Measurements from ENCODE around the gene CCR5. TPM values are rescaled to one million over a fixed set of nuclear protein-coding genes. Genes with fewer than 3 reads are reported as not detected.
A peak's percentile ranks its signal among the peaks of the same experiment; 100 is the strongest.

CCR5 gene
- polyA plus RNA-seq, 3 donors: 1.2 to 3.6 (median 3.1) TPM

- peak overlapping the region in 1 of 7 donors; percentile 38 for H3K27ac Mint-ChIP-seq
- 100% methylated on average over 2 of the region's 3 CpGs for WGBS (ENCODE audit: insufficient coverage)
Observed at GRCh38 chr3:46351646-46352045, 19.1 kb upstream of the CCR5 start.

GRCh38 chr3:46353090-46353489 lies 17.7 kb upstream of the CCR5 start:
- no peak overlapping the region for H3K9ac ChIP-seq (ENCODE audit: insufficient read depth, low read length, poor library complexity, severe bottlenecking)
- H3K4me3 Mint-ChIP-seq: peak overlapping the region in 1 of 2 donors; percentile 31
- H3K27me3 ChIP-seq (ENCODE audit: control insufficient read depth in 2 of 2, insufficient read depth in 2 of 2, low read length in 2 of 2): no peaks in the 10 kb centered on the region
- H2AFZ ChIP-seq (ENCODE audit: insufficient read depth, low read depth, low read length, poor library complexity, severe bottlenecking): no peak overlapping the region
- no peak for TF ChIP-seq CTCF (IDR thresholded peaks at IDR 0.05)
- H3K36me3 Mint-ChIP-seq: peaks cover 19 to 20% of the 10 kb centered on the region in 2 donors
- no peak overlapping the region for H3K4me3 ChIP-seq (replicated peaks in 1 of 3; ENCODE audit: low read depth in 2 of 3, low read length in 3 of 3)
- H3K27me3 Mint-ChIP-seq (ENCODE audit: low read depth in 3 of 3): peaks cover 0 to 5% (median 3%) of the 10 kb centered on the region in 3 donors
- peaks cover 92% of the 10 kb centered on the region for H3K4me1 Mint-ChIP-seq
- no peaks in the 10 kb centered on the region for H3K9me3 Mint-ChIP-seq
- peak overlapping the region; percentile 18 to 86 (median 73) for H3K27ac Mint-ChIP-seq
- intact Hi-C loops (cut with micrococcal nuclease): loop anchor here in 1 of 2 donors (5.0 kb wide), 1 partner anchor 51 kb away; no protein-coding TSS in a partner anchor
- no peaks in the 10 kb centered on the region for H3K9me3 ChIP-seq (replicated peaks in 1 of 2; ENCODE audit: control insufficient read depth in 1 of 2, insufficient read depth in 1 of 2, low read length in 2 of 2)
- peaks cover 67 to 96% of the 10 kb centered on the region in 2 donors for H3K4me1 ChIP-seq (ENCODE audit: control insufficient read depth in 1 of 2, insufficient read depth in 2 of 2, low read length in 2 of 2)
- peaks cover 2% of the 10 kb centered on the region for H4K20me1 ChIP-seq (ENCODE audit: insufficient read depth, low read length)
- no peak overlapping the region for H3K27ac ChIP-seq (ENCODE audit: low read depth in 1 of 2, low read length in 2 of 2)
- H3K79me2 ChIP-seq (ENCODE audit: insufficient read depth, low read length): peaks cover 58% of the 10 kb centered on the region
- no peak for DNase-seq
- H3K4me2 ChIP-seq (replicated peaks; ENCODE audit: extremely low read depth, low read length, poor library complexity, severe bottlenecking): peak overlapping the region; percentile 96
- WGBS (ENCODE audit: insufficient coverage): 80% methylated on average over 1 of the region's 4 CpGs
- peaks cover 12 to 13% of the 10 kb centered on the region in 2 donors for H3K36me3 ChIP-seq (replicated peaks in 1 of 2; ENCODE audit: control insufficient read depth in 1 of 2, insufficient read depth in 2 of 2, low read length in 2 of 2)

More at GRCh38 chr3:46351646-46352045, 19.1 kb upstream of the CCR5 start:
- H3K9me3 ChIP-seq (replicated peaks in 1 of 2; ENCODE audit: control insufficient read depth in 1 of 2, insufficient read depth in 1 of 2, low read length in 2 of 2): peaks cover 0 to 3% of the 10 kb centered on the region in 2 donors
- H3K27ac ChIP-seq (ENCODE audit: low read depth in 1 of 2, low read length in 2 of 2): no peak overlapping the region
- H3K9ac ChIP-seq (ENCODE audit: insufficient read depth, low read length, poor library complexity, severe bottlenecking): no peak overlapping the region
- peaks cover 0 to 3% (median 0%) of the 10 kb centered on the region in 7 donors for H3K9me3 Mint-ChIP-seq
- no peak for DNase-seq
- H3K36me3 ChIP-seq (replicated peaks in 1 of 2; ENCODE audit: control insufficient read depth in 1 of 2, insufficient read depth in 2 of 2, low read length in 2 of 2): no peaks in the 10 kb centered on the region
- intact Hi-C loops (cut with micrococcal nuclease): loop anchor here in 1 of 2 donors (5.0 kb wide), 1 partner anchor 49 kb away; no protein-coding TSS in a partner anchor
- no peak overlapping the region for H3K4me2 ChIP-seq (replicated peaks; ENCODE audit: extremely low read depth, low read length, poor library complexity, severe bottlenecking)
- no peaks in the 10 kb centered on the region for H4K20me1 ChIP-seq (ENCODE audit: insufficient read depth, low read length)
- peaks cover 44% of the 10 kb centered on the region for H3K79me2 ChIP-seq (ENCODE audit: insufficient read depth, low read length)
- no peaks in the 10 kb centered on the region for H3K27me3 ChIP-seq (ENCODE audit: control insufficient read depth in 2 of 2, insufficient read depth in 2 of 2, low read length in 2 of 2)
- H3K27me3 Mint-ChIP-seq (ENCODE audit: low read depth in 3 of 3): peaks cover 0 to 5% (median 3%) of the 10 kb centered on the region in 3 donors
- TF ChIP-seq CTCF (IDR thresholded peaks at IDR 0.05): no peak
- no peak overlapping the region for H3K4me3 ChIP-seq (replicated peaks in 1 of 3; ENCODE audit: low read depth in 2 of 3, low read length in 3 of 3)
- no peak overlapping the region for H3K4me3 Mint-ChIP-seq
- H3K4me1 Mint-ChIP-seq: peaks cover 78% of the 10 kb centered on the region
- H3K4me1 ChIP-seq (ENCODE audit: control insufficient read depth in 1 of 2, insufficient read depth in 2 of 2, low read length in 2 of 2): peaks cover 53 to 82% of the 10 kb centered on the region in 2 donors
- no peak overlapping the region for H2AFZ ChIP-seq (ENCODE audit: insufficient read depth, low read depth, low read length, poor library complexity, severe bottlenecking)
- H3K36me3 Mint-ChIP-seq: peaks cover 5 to 6% of the 10 kb centered on the region in 2 donors

Measured in CD14-positive monocyte (primary cell).